Astrocyte of the hippocampus (primary cell): ENCODE results near the gene POLDIP3.
"Not testable (repeated sequence)": the region's sequence is repeated elsewhere in the genome, so short reads cannot be mapped to it uniquely, and the experiment has no call there.

Source experiments
- DNase-seq: peaks from one replicate; pipeline ENCODE4 v3.0.0; 2011; ENCODE audit warnings: low read depth, low spot score

POLDIP3 gene

GRCh38 chr22:42586381-42586780, 28.3 kb downstream of the POLDIP3 start:
- DNase-seq = no peak

DNA sequence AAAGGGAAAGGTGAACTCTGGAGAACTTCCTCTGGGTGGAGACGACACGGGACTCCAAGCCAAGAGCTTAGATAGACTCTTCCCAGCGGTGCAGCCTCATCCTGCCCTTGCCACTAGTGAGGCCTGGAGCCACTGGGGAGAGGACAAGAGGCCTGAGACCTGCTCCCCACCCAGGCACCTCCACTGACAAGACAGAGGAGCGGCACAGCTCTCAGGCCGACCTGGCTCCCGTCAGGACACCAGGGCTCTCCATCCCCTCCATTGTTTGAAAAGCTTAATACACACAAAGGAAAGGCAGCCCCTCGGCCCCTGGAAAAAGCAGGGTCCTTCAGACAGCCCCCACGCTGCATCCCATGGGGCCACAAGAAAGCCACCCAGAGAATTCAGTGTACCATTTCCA, 29.6 kb downstream of the POLDIP3 start:
- no peak for DNase-seq

DNA sequence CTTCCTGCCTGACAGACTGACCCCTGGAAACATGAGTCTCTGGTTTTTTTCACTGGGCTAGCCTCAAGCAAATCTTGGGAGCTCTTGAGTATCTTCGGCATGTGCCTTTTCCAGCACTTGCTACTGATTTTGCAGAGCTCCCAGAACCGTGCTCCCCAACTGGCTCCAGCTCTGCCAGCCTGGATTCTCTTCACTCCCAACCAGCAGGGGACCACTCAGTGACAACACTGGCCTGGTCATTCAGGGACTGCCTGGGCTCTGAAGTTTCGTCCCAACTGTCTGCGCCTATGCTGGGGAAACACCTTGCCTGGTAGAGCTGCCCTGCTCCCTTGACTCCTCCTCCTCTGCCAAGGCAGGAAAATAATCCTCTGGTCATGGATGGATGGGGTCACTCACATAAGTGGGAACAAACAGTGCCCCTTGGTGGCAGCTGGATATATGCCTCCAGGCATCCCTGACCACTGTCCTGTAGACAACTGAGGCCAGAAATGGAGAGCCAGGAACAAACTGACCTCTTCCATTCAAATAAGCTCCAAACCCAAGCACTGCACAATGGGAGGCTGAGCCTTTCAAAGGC, 30.2 kb downstream of the POLDIP3 start:
- no peak for DNase-seq

DNA sequence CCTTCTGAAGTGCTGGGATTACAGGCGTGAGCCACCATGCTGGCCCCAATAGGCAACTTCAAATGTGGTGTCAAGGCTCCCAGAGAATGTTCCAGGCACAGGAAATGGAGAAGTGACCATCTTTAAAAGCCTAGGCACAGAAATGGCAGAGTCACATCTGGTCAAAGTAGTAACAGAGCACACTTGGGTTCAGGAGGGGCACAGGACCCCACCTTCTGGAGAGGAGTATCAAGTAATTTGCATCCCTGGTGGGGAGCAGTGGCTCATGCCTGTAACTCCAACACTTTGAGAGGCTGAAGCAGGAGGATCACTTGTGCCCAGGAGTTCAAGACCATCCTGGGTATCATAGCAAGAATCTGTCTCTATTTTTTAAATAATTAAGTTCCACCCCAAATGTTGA, 31.7 kb downstream of the POLDIP3 start:
- DNase-seq = no peak

DNA sequence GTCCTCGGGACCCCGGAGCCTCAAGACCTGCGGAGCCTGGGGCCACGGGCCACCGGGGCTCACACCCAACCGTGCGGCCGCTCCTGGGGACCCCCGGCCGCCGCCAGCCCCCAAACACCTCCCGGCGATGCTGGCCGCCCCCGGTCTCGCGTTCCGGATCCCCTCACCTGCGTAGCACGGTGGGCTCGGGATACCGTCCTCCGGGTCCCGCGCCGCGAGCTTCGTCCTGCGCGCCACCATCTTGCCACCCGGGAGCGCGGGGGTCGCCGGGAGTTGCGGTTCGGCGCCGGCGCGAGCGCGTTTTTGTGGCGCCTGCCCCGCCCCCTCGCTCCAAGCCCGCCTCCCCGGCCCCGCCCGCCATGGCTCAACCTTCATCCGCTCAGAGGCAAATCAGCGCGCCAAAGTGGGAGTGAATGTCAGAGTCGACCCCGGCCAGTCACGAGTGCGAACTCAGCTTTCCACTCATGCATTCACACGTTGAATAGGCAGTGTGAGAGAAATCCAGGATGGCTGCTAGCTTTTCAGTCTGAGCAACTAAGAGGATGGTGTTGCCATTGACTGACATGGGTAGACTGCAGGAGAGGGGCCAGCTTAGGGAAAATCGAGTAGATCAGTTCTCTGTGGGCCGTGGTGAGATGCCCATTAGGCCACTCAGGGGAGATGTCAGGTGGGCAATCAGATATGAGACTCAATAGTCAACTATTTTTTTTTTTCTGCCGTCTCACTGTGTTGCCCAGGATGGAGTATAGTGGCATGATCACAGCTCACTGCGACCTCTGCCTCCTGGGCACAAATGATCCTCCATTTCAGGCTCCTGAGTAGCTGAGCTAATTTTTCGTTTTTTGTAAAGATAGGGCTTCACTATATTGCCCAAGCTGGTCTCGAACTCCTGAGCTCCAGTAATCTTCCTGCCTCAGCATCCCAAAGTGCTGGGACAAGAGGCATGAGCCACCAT, 32.6 kb downstream of the POLDIP3 start:
- peak; percentile 88 for DNase-seq

DNA sequence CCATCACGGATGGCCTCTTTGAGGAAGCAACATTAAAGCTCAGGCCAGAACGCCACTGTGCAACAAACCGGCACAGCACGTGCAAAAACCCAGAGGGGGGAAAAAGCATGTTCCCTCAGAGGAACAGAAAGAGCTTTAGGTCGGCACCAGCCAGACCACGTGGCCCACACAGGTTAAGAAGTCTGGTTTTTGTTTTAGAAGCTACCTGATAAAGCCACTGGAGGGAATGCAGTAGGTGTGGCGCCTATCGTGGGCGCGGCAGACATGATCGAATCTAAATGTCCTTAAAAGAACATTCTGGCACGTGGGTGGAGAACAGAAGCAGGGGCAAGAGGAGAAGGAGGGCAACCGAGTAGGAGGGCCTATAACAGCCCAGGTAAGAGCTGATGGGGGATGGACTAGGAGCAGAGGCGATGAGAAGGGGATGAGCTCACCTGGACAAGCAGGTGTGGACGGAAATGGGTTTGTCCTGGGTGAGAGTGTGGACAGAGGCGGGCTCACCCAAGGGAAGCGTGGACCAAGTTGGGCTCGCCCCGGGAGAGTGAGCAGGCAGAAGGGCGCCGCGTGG, 33.4 kb downstream of the POLDIP3 start:
- DNase-seq = not testable (repeated sequence)

DNA sequence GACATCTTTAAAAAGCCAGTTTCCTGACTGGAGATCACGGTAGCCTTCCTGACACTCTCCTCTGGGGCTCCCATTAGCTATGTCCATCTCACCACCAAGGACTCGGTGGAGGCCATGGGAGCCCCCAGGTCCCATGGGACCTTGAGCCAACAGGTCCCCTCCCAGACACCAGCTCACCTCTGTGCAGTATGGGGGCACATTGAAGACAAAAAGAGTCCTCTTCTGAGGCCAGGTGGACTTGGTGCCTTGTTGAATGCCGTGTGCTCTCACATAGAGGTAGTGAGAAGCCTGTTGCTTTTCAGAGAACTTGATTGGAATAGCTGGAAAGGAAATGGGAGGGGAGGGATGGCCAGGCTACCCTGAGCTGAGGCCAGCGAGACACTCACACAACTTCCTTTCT, 34.6 kb downstream of the POLDIP3 start:
- not testable (repeated sequence) for DNase-seq

GRCh38 chr22:42577623-42578240, 37.0 kb downstream of the POLDIP3 start:
- DNase-seq = no peak

GRCh38 chr22:42577141-42577540, 37.5 kb downstream of the POLDIP3 start:
- not testable (repeated sequence) for DNase-seq

DNA sequence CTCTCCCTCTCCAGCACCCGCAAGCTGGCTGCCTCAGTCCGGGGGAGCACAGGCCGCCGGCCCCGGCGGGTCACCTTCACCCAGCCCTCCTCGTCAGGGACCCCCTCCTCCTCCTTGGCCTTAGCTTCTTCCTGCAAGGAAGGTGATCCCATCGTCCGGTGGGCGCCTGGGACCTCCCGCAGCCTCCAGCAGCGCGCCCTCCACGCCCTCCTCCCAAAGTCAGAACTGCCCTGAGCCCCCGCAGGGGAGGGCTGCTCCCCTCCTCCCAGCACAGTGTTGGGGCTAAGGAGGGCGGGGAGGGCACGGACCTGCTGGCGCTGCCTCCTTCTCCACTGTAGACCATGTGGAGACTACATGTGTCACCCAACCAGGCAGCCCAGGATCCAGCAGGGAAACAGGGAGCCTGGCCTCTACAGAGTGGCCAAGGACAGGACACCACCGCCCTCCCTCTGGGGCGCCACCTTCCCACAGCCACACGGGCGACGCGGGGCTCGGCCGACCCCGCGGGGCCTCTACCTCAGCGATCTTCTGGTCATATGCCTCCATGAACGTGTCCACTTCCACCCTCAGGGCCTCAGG, 38.6 kb downstream of the POLDIP3 start:
- not testable (repeated sequence) for DNase-seq

DNA sequence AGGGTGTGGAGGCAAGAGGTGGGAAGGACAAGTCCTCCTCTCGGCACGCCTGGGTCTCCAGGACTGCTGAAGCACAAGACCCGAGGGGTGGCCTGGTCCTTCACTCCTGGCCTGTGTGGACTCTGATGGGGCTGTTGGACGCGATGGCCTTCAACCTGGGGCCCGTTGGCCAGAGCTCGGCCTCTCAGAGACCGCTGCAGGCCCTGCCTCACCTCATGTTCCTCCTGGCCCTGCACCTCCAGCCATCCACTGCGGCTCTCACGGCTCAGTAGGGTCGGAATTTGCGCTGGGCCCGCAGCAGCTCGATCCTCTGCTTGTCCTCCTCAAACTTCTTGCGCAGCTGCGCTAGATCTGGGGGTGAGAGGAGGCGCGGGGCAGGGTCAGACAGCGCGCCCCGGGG, 40.2 kb downstream of the POLDIP3 start:
- DNase-seq = not testable (repeated sequence)

DNA sequence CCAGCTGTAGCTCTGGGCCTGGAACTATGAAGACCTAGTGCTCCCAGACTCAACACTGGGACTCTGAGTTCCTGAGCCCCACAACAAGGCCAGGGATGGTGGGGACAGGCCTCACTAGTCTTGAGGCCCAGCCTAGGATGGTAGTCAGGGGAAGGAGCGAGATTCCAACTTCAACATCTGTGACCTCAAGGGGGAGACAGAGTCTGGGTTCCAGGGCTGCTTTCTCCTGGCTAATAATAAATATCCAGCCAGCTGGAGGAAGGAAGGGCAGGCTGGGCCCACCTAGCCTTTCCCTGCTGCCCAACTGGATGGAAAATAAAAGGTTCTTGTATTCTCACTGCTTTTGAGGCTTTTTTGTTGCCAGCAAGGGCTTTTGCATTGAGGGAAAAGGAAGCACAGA, 40.6 kb downstream of the POLDIP3 start:
- DNase-seq = not testable (repeated sequence)

DNA sequence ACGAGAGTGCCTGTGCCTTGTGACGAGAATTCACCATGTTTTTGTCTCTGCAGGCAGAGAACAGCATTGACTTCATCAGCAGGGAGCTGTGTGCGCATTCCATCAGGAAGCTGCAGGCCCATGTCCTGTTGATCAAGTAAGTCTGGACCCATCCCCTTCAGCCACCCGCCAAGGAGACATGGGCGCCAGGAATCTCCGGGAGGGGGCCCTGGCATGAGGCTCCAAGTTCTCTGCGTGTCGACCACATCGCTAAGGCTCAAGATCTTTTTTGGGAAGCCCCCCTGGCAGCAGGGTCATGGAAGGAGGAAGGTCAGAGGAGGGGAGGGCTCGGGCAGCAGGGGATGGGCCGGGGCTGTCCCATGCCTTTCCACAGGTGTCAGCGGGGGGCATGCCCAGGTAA, 43.6 kb downstream of the POLDIP3 start:
- DNase-seq = not testable (repeated sequence)

DNA sequence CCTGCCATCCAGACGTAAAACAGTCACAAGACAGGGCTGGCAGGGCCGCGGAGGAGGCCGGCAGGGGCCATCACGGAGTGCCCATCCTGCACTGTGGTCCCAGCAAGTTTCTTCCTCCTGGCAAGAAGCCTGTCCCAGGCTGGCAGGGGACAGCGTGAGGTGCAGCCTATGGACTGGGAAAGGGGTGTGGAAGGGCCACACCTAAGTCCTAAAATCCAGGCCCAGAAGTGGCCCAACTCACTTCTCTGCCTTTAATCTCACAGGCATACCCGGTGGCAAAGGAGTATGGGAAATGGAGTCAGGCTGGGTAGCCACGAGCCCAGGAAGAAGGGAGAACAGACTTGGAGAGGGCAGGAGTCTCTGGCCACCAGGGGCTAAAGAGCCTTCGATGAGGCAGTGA, 44.1 kb downstream of the POLDIP3 start:
- DNase-seq = not testable (repeated sequence)

DNA sequence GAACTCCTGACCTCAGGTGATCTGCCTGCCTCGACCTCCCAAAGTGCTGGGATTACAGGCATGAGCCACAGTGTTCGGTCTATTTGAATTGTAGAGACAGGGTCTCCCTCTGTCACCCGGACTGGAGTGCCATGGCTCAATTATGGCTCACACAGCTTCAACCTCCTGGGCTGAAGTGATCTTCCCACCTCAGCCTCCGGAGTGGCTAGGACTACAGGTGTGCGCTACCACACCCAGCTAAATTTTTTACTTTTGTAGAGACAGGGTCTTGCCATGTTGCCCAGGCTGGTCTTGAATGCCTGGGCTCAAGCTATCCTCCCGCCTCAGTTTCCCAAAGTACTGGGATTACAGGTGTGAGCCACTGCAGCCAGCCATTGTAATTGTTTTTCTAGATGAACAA, 46.7 kb downstream of the POLDIP3 start:
- not testable (repeated sequence) for DNase-seq

DNA sequence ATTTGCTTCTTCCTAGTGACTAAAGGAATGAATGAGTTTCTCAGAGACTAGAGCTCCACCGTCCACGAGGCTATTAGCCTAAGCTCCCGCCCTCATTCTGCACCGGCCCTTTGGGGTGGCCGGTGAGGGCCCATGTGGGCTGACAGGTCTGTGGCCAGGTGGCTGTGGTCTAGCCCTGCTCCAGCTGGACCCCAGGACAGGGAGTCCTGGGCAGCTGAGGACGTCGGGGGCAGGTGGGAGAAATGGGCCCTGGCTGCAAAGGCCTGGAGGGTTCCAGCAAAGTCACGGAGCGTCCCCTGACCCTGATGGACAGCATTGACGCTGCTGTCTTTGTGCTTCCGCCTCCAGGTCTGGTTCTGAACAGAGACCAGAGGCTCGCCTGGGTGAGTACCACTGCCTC, 48.7 kb downstream of the POLDIP3 start:
- no peak for DNase-seq

DNA sequence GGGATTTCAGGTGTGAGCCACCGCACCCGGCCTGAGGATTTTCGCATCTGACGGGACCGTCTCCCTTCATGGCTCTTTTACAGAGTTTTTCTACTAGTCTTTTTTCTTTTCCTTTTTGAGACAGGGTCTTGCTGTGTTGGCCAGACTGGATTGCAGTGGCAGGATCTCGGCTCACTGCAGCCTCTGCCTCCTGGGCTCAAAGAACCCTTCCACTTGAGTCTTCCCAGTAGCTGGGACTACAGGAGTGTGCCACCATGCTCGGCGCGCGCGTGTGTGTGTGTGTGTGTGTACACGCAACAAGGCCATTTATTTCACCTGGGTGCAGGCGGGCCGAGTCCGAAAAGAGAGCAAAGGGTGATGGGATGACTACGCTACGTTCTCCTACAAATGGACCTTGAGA, 50.0 kb downstream of the POLDIP3 start:
- no peak for DNase-seq

GRCh38 chr22:42563943-42564342, 50.7 kb downstream of the POLDIP3 start:
- DNase-seq = not testable (repeated sequence)

- no peak for DNase-seq
Measured at GRCh38 chr22:42562684-42563083, 52.0 kb downstream of the POLDIP3 start.

GRCh38 chr22:42562279-42562678, 52.4 kb downstream of the POLDIP3 start:
- no peak for DNase-seq

- no peak for DNase-seq
Measured at GRCh38 chr22:42561856-42562255, 52.8 kb downstream of the POLDIP3 start.

GRCh38 chr22:42560781-42561180, 53.9 kb downstream of the POLDIP3 start:
- no peak for DNase-seq
